Measurements from ENCODE around the gene ADCYAP1R1.

DNA sequence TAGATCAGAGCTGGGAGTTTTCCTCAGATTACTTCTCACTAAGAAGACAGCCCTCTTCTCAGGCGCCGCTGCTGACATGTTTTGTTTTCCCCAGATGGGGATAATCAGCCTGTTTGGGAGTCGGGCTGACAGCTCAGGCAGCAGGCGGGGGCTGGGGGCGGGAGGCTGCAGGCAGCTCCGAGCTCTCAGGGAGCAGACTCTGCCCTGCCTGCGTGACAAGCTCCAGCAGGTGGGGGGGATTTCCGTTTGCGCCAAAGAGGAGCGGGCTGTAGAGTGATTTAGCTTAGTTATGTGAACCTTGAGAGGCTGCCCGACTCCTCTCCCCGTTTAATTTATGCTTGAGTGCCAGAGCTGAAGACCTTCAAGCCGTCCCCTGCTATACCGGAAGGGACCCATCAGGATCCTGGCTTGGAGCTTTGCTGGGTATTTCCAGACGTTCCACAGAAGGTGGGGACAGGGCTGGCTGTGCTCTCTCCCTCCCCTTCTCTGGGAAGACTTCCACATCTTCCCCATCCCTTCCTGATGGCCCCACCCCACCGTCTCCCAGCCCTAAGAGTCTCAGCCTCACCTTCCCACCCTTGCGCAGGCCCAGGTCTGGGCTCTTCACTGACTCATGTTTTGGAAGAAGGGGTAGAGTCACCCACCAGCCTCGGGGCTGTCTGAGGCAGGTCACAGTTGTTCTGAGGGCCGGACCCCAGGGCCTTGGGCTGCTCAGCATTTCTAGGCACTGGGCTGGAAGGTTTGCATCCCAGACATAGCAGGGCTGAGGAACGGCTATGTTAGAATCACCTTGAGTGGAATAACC lies 24.7 kb upstream of the ADCYAP1R1 start:
- TF ChIP-seq CTCF (IDR thresholded peaks at IDR 0.05; ENCODE audit: borderline replicate concordance, extremely low read depth, low read length, poor library complexity, severe bottlenecking) (no peak), EZH2 (IDR thresholded peaks at IDR 0.05; ENCODE audit: borderline replicate concordance, low read depth, low read length, severe bottlenecking) (no peak)
